Measurements from ENCODE around the gene SUPT20HL2. TPM values are rescaled to one million over a fixed set of nuclear protein-coding genes. Genes with fewer than 3 reads are reported as not detected.

Gene SUPT20HL2
- total and polyA plus RNA-seq, 2 of the 8 experiments (the other 6 are each of a cell fraction or from before 2014, with no cell fraction given) = not detected

- H3K79me2 ChIP-seq (ENCODE audit: control insufficient read depth in 1 of 2, insufficient read depth in 2 of 2, low read length in 2 of 2) = no peaks in the 10 kb centered on the region
- H4K5ac ChIP-seq (ENCODE audit: insufficient read length, low read depth, low read length) = no peak overlapping the region
- H2BK15ac ChIP-seq (ENCODE audit: low read length) = no peak overlapping the region
- H3K18ac ChIP-seq (ENCODE audit: extremely low read depth, low read length) = no peak overlapping the region
- WGBS, 2 experiments (ENCODE audit: extremely low coverage in 1 of 2, insufficient coverage in 1 of 2, insufficient read length in 1 of 2, insufficient replicate concordance in 2 of 2, low coverage in 1 of 2, low lambda C conversion rate in 2 of 2, missing lambda C conversion rate in 1 of 2) = 94% methylated on average over 2 of the region's 2 CpGs; no CpG with 5 or more reads in 1 of the 2 experiments
- DNase-seq (ENCODE audit: low read depth in 1 of 2, low spot score in 2 of 2) = no peak
- no peaks in the 10 kb centered on the region for H4K20me1 ChIP-seq (replicated peaks in 1 of 2; ENCODE audit: control insufficient read depth in 1 of 2, insufficient read depth in 2 of 2, low read length in 2 of 2)
- no peaks in the 10 kb centered on the region for H3K27me3 ChIP-seq (replicated peaks in 1 of 4; ENCODE audit: control insufficient read depth in 3 of 4, extremely low read depth in 1 of 4, insufficient read depth in 3 of 4, low read length in 3 of 4)
- H2AK5ac ChIP-seq (ENCODE audit: low read depth, low read length) = no peak overlapping the region
- no peaks in the 10 kb centered on the region for H3K23me2 ChIP-seq (ENCODE audit: low read depth, low read length)
- H2BK120ac ChIP-seq (replicated peaks; ENCODE audit: low read depth, low read length) = no peak overlapping the region
- H3K56ac ChIP-seq (replicated peaks; ENCODE audit: insufficient read length, low read depth, low read length) = no peak overlapping the region
- no peaks in the 10 kb centered on the region for H3K9me3 ChIP-seq (ENCODE audit: insufficient read depth in 2 of 2, low read depth in 1 of 2, low read length in 1 of 2)
- no peak overlapping the region for H3K27ac ChIP-seq (ENCODE audit: low read depth, low read length)
- H2BK20ac ChIP-seq (ENCODE audit: low read length) = no peak overlapping the region
- H3K36me3 ChIP-seq (ENCODE audit: control insufficient read depth in 2 of 4, insufficient read depth in 4 of 4, low read length in 3 of 4) = no peaks in the 10 kb centered on the region
- no peak overlapping the region for H4K8ac ChIP-seq (ENCODE audit: extremely low read depth, insufficient read depth, low read length)
- CTCF ChIA-PET (ENCODE audit: partially characterized antibody) = interaction anchor here (0.6 to 1.5 kb wide), 5 partner anchors 12 to 535 kb away, joined by 3 read pairs; no protein-coding TSS in a partner anchor
- no peak overlapping the region for H2BK12ac ChIP-seq (ENCODE audit: low read depth, low read length)
- H3K14ac ChIP-seq (ENCODE audit: insufficient read length) = no peak overlapping the region
- no peak overlapping the region; the same call in 1 of the 2 replicates for H2AFZ ChIP-seq (ENCODE audit: low read length)
- H2BK5ac ChIP-seq (ENCODE audit: low read depth, low read length) = no peak overlapping the region
- no peaks in the 10 kb centered on the region for H3K79me1 ChIP-seq (ENCODE audit: low read depth, low read length)
- 0 out of 7 replicates have a peak, but pooled peaks cover 0 to 2% (median 0%) of the 10 kb centered on the region in 4 experiments for H3K4me1 ChIP-seq (replicated peaks in 1 of 4; ENCODE audit: control insufficient read depth in 3 of 4, insufficient read depth in 4 of 4, low read length in 3 of 4)
- POLR2A ChIA-PET (ENCODE audit: partially characterized antibody) = interaction anchor here (0.7 kb wide), 1 partner anchor 848 kb away, joined by 4 read pairs; no protein-coding TSS in a partner anchor
- TF ChIP-seq TCF12 (IDR thresholded peaks at IDR 0.05; ENCODE audit: low read depth, low read length) (no peak), TAF1 (IDR thresholded peaks at IDR 0.05; ENCODE audit: low read depth, low read length) (no peak), CEBPB (IDR thresholded peaks at IDR 0.05; ENCODE audit: low read depth, low read length) (0 out of 2 replicates have a peak, but pooled peaks have one; percentile 18)
- no peak overlapping the region for H3K4me3 ChIP-seq (ENCODE audit: extremely low read depth in 1 of 4, insufficient read depth in 2 of 4, low read depth in 3 of 4, low read length in 4 of 4)
- no peak overlapping the region for H3K9ac ChIP-seq (replicated peaks in 1 of 4; ENCODE audit: extremely low read depth in 1 of 4, low read depth in 3 of 4, low read length in 3 of 4)
- FAIRE-seq = peak; percentile 48
- H3K4ac ChIP-seq (replicated peaks; ENCODE audit: insufficient read length, low read depth, low read length) = no peak overlapping the region
- H4K91ac ChIP-seq (replicated peaks; ENCODE audit: insufficient read length, low read length) = no peak overlapping the region
- no peak overlapping the region for H3K4me2 ChIP-seq (ENCODE audit: insufficient read depth in 1 of 2, low read depth in 2 of 2, low read length in 2 of 2)
- no peak overlapping the region for H3K23ac ChIP-seq (ENCODE audit: insufficient read length)
Measured at GRCh38 chrX:24283127-24283794, 30.6 kb downstream of the SUPT20HL2 start.
